SIG-M5 treated with dmso at 0.1 percent for 504 hours (cell line): Measurements from ENCODE around the gene ZNF516.
A peak's percentile ranks its signal among the peaks of the same experiment; 100 is the strongest.
"Not testable (repeated sequence)": the region's sequence is repeated elsewhere in the genome, so short reads cannot be mapped to it uniquely, and the experiment has no call there.

ENCODE experiments used
- DNase-seq: peaks from one replicate; lab custom pipeline; 2025; ENCODE audit not compliant: unreplicated experiment; lab: John Stamatoyannopoulos, UW

ZNF516 gene, protein sequence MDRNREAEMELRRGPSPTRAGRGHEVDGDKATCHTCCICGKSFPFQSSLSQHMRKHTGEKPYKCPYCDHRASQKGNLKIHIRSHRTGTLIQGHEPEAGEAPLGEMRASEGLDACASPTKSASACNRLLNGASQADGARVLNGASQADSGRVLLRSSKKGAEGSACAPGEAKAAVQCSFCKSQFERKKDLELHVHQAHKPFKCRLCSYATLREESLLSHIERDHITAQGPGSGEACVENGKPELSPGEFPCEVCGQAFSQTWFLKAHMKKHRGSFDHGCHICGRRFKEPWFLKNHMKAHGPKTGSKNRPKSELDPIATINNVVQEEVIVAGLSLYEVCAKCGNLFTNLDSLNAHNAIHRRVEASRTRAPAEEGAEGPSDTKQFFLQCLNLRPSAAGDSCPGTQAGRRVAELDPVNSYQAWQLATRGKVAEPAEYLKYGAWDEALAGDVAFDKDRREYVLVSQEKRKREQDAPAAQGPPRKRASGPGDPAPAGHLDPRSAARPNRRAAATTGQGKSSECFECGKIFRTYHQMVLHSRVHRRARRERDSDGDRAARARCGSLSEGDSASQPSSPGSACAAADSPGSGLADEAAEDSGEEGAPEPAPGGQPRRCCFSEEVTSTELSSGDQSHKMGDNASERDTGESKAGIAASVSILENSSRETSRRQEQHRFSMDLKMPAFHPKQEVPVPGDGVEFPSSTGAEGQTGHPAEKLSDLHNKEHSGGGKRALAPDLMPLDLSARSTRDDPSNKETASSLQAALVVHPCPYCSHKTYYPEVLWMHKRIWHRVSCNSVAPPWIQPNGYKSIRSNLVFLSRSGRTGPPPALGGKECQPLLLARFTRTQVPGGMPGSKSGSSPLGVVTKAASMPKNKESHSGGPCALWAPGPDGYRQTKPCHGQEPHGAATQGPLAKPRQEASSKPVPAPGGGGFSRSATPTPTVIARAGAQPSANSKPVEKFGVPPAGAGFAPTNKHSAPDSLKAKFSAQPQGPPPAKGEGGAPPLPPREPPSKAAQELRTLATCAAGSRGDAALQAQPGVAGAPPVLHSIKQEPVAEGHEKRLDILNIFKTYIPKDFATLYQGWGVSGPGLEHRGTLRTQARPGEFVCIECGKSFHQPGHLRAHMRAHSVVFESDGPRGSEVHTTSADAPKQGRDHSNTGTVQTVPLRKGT

GRCh38 chr18:76495006-76495370 lies at the start of gene ZNF516:
Gene ZNF516 (minus strand): TSS chr18:76495242. CDS start chr18:76443054, 52,188 bp downstream.
- DNase-seq, result no peak

DNA sequence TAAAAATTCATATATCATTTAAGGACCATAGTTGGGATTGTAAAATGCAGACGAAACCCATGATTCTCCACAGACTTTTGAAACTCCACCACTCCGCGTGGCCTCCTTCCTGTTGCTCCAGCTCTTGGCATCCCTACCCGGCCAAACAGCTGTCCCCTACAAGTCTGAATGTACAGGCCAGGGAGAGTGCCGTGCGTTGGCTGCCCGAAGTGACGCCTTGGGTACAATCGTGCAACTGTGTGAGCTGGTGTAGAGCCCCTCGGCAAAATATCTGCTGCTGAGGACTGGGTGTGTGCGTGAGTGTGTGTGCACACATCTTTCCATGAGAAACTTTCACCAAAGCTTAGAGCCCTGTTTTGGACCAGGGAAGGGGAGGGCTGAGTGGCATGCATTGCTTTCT lies 43.8 kb upstream of the ZNF516 start:
- no peak for DNase-seq

DNA sequence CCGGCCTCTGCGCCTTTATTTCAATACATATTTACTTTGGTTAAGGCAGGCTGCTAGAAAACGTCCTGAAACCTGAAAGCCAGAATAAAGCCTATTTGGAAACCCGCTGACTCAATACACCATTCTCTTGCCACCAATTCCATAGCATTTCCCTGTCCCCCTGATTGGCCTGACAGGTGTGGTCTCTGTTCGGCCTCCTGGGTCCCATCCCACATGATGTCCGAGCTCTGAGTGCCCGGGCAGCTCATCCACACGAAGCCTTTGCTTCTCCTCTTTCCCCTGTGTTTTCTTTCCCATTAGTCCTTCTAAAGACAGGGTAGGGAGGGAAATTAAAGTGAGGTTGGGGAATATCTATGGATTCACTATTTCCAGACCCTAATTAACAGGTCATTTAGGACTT lies 42.6 kb upstream of the ZNF516 start:
- no peak for DNase-seq

GRCh38 chr18:76536593-76536992 lies 41.6 kb upstream of the ZNF516 start:
- not testable (repeated sequence) for DNase-seq

GRCh38 chr18:76532875-76533274 lies 37.8 kb upstream of the ZNF516 start:
- no peak for DNase-seq

- DNase-seq, result no peak
Observed at GRCh38 chr18:76530846-76531245, 35.8 kb upstream of the ZNF516 start.

DNA sequence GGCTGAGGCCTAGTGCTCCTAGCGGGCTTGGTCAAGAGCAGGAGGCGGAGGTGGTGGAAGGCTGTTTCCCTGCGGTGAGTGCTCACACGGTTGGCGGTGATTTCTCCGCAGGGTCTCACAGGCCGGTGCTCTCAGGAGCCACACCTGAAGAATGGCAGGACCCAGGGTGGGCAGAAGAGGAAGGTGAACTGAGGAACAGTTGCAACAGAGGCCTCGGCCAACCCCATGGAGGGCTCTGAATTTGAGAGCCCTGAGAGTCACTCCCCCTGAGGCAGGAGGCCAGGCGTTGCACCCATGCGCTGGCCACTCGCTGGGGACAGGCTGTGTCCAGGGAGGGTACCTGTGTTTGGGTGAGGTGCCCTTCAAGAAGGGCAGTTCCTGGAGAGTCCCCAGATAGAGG lies 35.3 kb upstream of the ZNF516 start:
- no peak for DNase-seq

DNA sequence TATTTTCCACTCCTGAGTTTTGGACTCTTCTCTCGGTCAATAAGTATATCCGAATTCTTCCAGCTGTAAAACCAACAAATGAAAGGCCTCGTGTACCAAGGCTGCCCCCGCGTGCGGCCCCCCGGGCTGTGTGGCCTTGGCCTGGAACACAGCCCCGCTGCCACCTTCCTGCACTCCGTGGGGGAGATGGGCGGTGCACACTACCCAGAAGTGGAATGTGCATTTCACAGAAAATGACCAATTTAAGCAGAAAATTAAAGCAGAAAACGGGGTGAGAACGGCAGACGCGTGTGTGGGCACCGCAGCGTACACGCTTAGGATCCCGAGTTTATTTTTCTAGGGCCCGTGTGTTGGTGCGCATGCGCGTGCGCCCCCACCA lies 34.4 kb upstream of the ZNF516 start:
- DNase-seq, result no peak

GRCh38 chr18:76528477-76529432 lies 33.7 kb upstream of the ZNF516 start:
- DNase-seq, result peak; percentile 50

- DNase-seq, result no peak
Observed at GRCh38 chr18:76525911-76526310, 30.9 kb upstream of the ZNF516 start.

DNA sequence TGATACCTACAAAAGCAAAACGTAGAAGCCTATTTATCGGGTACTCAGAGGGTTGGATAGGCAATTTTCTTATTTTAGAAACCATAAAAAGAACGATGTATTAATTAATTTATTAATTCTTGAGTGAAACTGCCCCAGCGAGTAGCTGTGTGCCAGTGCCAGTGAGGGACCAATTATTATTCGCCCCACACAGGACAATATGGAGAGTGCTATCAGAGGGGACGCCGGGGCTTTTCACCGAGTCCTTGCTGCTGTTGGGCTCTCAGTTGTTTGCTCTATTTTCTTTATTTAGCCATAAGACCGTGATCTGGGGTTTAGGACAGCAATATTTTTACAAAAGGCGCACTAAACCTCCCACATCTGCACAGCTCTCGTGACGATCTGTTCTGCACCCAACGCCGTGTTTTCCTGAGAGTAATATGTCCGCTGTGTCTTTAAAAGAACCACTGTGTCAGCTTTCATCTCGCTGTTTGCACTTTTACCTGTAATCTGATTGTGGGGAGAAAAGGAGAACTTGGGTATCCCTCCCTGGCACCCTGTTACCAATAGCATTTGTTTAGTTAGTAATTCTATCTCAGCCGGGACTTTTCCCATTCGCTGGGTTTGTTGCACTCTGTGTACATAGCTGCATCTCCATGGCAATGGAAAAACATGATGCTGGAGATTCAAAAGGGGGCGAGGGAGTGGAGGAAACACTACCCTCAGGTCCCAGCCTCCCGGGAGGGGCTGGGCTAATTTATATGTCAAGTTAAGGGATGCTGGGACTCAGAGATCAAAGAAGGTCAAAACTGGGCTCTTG lies 30.1 kb upstream of the ZNF516 start:
- no peak for DNase-seq

GRCh38 chr18:76524477-76524876 lies 29.4 kb upstream of the ZNF516 start:
- DNase-seq, result no peak

- DNase-seq, result no peak
Observed at GRCh38 chr18:76522551-76522950, 27.5 kb upstream of the ZNF516 start.

- DNase-seq, result no peak
Observed at GRCh38 chr18:76522122-76522503, 27.1 kb upstream of the ZNF516 start.

- no peak for DNase-seq
Observed at GRCh38 chr18:76521417-76522121, 26.5 kb upstream of the ZNF516 start.

DNA sequence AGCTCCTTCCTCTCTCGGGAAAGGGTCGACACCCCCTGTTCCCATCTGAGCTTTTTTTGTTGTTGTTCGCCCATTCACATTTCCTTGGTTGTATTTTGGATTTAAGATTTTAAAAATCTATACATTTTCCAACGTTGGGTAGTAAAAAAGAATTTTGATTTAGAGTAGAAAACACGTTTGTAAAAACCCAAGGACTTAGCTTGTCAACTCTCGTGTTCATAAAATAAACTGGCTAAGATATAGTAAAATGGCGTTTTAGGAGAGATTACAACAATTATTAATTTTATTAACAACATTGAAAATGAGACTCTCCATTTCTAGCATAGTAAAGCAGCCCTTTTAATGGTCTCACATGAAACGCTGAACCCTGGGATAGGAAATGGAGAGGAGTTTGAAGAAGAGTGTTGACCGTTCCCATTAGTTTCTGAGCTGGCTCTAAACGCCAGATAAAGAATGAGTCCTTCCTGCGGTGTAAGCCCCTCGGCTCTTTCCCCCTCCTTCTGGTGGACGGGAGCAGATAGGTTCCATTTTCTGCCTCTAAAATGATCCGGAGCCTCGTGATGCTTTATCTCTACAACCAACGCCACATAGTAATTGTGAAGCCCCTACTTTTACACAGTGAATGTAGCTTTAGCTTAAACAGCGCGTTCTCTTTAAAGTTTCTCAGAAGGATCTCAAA lies 24.0 kb upstream of the ZNF516 start:
- no peak for DNase-seq

DNA sequence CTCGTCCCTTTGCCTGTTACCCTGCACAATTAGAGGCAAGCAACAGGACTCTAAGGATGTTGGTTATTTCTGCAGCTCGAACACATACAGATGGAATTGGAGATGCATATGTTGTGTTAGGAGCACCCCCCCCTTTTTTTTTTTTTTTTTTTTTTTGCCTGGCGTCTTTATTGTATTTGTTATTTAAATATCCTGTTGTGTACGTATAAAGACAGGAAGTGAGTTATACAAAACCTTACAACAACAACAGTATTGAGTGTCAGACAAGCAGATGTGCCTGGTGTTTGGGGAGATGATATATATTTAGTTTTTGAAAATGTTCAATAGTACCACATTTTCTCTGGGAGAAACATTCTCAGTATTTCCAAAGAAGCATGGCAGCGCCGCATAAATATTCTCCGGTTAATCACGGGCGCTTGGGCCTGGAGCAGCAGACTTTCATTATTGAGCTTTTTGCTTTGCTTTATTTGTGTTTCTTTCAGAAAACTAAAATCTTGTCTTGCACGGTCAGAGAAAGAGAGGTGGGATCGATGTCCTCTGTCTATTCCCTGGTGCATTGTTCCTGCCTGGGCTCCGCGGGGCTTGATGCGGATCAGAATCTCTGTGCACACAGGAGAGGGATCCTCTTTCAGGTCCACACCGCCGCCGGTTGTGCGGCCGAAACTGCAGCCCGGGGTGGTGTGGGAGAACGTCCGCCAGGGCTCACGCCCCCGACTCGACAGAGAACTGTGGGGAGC lies 23.2 kb upstream of the ZNF516 start:
- no peak for DNase-seq

DNA sequence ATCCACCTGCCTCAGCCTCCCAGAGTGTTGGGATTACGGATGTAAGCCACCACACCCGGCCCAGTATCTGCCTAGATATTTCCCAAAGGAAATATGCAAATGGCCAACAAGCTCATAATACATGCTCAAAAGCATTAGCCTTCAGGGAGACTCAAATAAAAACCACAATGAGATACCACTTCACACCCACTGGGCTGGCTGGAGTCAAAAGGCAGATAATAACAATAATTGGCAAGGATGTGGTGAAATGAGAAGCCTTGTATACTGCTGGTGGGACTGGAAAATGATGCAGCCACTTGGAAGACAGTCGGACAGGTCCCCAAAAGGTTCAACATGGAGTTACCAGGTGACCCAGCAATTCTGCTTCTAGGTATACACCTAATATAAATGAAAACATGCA lies 20.5 kb upstream of the ZNF516 start:
- no peak for DNase-seq
